ENCODE results near the gene LMF1. TPM values are rescaled to one million over a fixed set of nuclear protein-coding genes. Genes with fewer than 3 reads are reported as not detected.

LMF1 gene
- total and polyA plus RNA-seq, 8 donors, result 7.6 to 121 (median 15.8) TPM

DNA sequence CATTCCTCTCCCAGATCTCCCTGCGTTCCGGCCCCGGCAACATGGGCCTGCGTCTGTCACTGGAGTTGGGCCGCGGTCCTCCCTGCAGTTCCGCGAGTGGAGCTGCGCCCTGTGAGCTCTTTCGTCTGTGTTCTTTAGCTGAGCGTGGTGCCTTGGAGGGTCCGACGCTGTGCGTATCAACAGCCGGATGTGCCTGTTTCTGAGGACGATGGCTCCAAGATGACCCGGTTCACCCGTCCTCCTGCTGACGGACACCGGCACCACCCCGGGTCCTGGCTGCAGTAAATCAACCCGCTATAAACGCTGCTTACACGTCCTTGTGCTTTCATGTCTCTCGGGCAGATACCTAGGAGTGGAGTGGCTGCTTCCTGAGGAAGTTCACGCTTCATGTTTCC lies 125.4 kb downstream of the LMF1 start:
- H3K4me1 ChIP-seq, result no peaks in the 10 kb centered on the region
- intact Hi-C loops (cut with DNase I; ENCODE audit: low total_unique reads), result no loop called here
- TF ChIP-seq POLR2A (IDR thresholded peaks at IDR 0.05) (no peak), POLR2AphosphoS5 (IDR thresholded peaks at IDR 0.05) (no peak), EP300 (IDR thresholded peaks at IDR 0.05) (no peak)
- TF ChIP-seq, protein P1, sequence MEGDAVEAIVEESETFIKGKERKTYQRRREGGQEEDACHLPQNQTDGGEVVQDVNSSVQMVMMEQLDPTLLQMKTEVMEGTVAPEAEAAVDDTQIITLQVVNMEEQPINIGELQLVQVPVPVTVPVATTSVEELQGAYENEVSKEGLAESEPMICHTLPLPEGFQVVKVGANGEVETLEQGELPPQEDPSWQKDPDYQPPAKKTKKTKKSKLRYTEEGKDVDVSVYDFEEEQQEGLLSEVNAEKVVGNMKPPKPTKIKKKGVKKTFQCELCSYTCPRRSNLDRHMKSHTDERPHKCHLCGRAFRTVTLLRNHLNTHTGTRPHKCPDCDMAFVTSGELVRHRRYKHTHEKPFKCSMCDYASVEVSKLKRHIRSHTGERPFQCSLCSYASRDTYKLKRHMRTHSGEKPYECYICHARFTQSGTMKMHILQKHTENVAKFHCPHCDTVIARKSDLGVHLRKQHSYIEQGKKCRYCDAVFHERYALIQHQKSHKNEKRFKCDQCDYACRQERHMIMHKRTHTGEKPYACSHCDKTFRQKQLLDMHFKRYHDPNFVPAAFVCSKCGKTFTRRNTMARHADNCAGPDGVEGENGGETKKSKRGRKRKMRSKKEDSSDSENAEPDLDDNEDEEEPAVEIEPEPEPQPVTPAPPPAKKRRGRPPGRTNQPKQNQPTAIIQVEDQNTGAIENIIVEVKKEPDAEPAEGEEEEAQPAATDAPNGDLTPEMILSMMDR (IDR thresholded peaks at IDR 0.05), result no peak
- H3K27ac ChIP-seq, result no peak overlapping the region
- H3K36me3 ChIP-seq, result no peaks in the 10 kb centered on the region
- peaks cover 4 to 30% (median 5%) of the 10 kb centered on the region in 3 donors for H3K27me3 ChIP-seq
- DNase-seq, result no peak
- peaks cover 0 to 22% (median 2%) of the 10 kb centered on the region in 4 donors for H3K9me3 ChIP-seq
- 74 to 91% (median 81%) methylated on average over 26 of the region's 26 CpGs for WGBS, 5 donors
- H3K4me3 ChIP-seq, result no peak overlapping the region

DNA sequence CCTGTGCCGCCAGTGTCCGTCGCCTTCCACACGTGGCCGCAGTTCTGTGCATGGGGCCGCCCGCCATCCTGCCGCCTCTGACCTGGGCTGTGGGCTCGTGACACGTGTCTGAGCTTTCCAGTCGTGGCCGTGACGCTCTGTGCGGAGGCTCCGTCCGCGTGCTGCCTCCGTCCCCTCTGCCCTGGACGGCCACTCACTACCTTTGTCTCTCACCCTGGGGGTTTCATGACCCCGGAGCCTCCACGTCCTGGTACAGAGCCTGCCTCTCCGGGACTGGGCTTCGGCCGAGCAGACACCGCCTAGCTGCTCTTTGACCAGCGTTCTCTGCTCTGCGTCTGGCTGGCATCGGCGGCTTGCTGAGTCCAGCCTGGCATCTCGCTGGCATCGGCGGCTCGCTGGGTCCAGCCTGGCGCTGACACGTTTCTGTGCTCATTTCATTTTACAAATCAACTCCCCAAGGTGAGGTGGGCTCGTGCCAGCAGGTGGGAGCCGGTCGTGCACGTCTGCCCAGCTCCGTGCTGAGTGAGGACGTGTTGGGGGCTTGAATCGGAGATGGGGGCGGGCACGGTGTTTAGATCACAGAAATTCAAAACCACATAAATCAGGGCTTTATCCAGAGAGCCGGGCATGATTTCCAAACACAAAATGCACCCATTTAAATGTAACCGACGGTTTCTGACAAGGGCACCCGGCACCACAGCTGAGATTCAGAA lies 126.0 kb downstream of the LMF1 start:
- Histone ChIP-seq H3K36me3 (no peaks in the 10 kb centered on the region), H3K27ac (no peak overlapping the region), H3K9me3 (peaks cover 0 to 16% (median 0%) of the 10 kb centered on the region in 4 donors), H3K4me1 (no peaks in the 10 kb centered on the region), H3K4me3 (no peak overlapping the region), H3K27me3 (peaks cover 4 to 35% (median 8%) of the 10 kb centered on the region in 3 donors)
- no peak for DNase-seq
- TF ChIP-seq, protein P1 (IDR thresholded peaks at IDR 0.05), result no peak
- TF ChIP-seq POLR2A (IDR thresholded peaks at IDR 0.05) (no peak), EP300 (IDR thresholded peaks at IDR 0.05) (no peak), POLR2AphosphoS5 (IDR thresholded peaks at IDR 0.05) (no peak)
- 91 to 93% (median 92%) methylated on average over 37 to 48 of the region's 48 CpGs for WGBS, 5 donors
- intact Hi-C loops (cut with DNase I; ENCODE audit: low total_unique reads), result no loop called here

DNA sequence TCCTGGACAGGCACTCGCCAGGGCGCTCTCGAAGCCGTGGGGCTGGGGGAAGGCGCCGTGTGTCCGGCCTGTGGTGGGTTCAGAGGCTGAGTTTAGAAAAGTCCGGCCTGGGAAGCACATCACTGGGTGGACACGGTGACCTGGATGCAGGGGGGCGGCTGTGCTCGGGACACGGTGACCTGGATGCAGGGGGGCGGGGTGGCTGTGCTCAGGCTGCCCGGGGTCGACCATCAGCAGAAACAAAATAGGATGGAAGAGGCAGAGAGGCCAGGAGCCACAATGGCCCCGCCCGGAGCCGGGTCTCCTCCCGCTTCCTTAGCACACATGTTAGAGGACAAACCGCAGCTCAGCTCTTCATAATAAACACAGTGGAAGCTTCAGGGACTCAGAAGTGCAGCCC lies 127.0 kb downstream of the LMF1 start:
- no peak for DNase-seq
- no peak overlapping the region for H3K4me3 ChIP-seq
- WGBS, 5 donors, result 84 to 87% (median 87%) methylated on average over 20 of the region's 20 CpGs
- TF ChIP-seq EP300 (IDR thresholded peaks at IDR 0.05) (no peak), POLR2AphosphoS5 (IDR thresholded peaks at IDR 0.05) (no peak), POLR2A (IDR thresholded peaks at IDR 0.05) (no peak)
- TF ChIP-seq, protein P1 (IDR thresholded peaks at IDR 0.05), result no peak
- intact Hi-C loops (cut with DNase I; ENCODE audit: low total_unique reads), result no loop called here
- peaks cover 0 to 7% (median 0%) of the 10 kb centered on the region in 4 donors for H3K9me3 ChIP-seq
- no peaks in the 10 kb centered on the region for H3K4me1 ChIP-seq
- no peaks in the 10 kb centered on the region for H3K36me3 ChIP-seq
- H3K27me3 ChIP-seq, result peaks cover 4 to 46% (median 8%) of the 10 kb centered on the region in 3 donors
- H3K27ac ChIP-seq, result no peak overlapping the region

DNA sequence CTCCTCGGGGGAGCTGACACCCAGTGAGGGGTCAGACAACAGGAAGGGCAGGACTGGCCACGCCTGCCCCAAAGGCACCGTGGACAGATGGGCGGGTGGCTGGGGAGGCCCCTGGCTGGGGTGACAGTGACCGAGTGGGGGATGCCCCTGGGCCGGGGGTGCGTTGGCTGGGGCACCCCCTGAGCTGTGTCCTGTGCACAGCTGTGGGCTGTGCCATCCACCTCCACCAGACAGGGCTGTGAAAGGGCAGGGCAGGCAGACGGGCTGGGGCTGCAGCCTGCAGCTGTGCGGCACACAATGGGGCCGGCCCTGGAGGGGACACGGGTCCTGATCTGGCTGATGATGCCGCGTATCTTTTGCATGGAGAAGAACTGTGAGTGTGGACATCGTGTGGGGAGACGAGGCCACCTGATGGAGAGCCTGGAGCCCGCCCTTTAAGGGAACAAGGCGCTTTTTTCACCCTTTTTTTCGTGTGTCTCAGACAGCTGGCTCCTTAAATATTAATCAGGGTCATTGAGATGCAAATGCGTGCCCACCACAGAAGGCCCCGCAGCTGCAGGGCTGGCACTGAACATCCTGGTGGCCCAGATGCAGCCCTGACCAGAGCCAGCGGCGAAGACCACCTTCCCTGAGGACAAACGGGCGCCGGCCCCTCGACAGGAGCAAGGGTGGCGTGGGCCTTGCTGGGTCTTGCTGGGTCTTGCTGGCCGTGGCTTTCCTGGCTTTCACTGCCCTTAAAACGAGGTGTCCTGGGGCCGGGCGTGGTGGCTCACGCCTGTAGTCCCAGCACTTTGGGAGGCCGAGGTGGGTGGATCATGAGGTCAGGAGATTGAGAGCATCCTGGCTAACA lies 127.8 kb downstream of the LMF1 start:
- H3K36me3 ChIP-seq, result no peaks in the 10 kb centered on the region
- no peaks in the 10 kb centered on the region for H3K4me1 ChIP-seq
- intact Hi-C loops (cut with DNase I; ENCODE audit: low total_unique reads), result no loop called here
- peaks cover 0 to 4% (median 0%) of the 10 kb centered on the region in 4 donors for H3K9me3 ChIP-seq
- no peak overlapping the region for H3K27ac ChIP-seq
- no peak overlapping the region for H3K4me3 ChIP-seq
- 78 to 82% (median 79%) methylated on average over 27 to 33 of the region's 33 CpGs for WGBS, 5 donors
- DNase-seq, result no peak
- TF ChIP-seq POLR2AphosphoS5 (IDR thresholded peaks at IDR 0.05) (no peak), EP300 (IDR thresholded peaks at IDR 0.05) (no peak), POLR2A (IDR thresholded peaks at IDR 0.05) (no peak)
- TF ChIP-seq, protein P1 (IDR thresholded peaks at IDR 0.05), result no peak
- H3K27me3 ChIP-seq, result peaks cover 4 to 49% (median 8%) of the 10 kb centered on the region in 3 donors
